Stimulated activated CD8-positive, alpha-beta memory T cell treated with anti-CD3 and anti-CD28 coated beads, Interleukin-7, amount 100 ng/mL, for 48 hours (primary cell): ENCODE results near the gene NSD1.
"Not testable (repeated sequence)": the region's sequence is repeated elsewhere in the genome, so short reads cannot be mapped to it uniquely, and the experiment has no call there.

Experiments
- DNase-seq, 2 donors: peaks; one replicate each; pipeline ENCODE4 v3.0.0-alpha.2; 2020; ENCODE audit warnings: low read depth in 1 of 2; ENCODE audit errors: extremely low read depth in 1 of 2

NSD1 gene

DNA sequence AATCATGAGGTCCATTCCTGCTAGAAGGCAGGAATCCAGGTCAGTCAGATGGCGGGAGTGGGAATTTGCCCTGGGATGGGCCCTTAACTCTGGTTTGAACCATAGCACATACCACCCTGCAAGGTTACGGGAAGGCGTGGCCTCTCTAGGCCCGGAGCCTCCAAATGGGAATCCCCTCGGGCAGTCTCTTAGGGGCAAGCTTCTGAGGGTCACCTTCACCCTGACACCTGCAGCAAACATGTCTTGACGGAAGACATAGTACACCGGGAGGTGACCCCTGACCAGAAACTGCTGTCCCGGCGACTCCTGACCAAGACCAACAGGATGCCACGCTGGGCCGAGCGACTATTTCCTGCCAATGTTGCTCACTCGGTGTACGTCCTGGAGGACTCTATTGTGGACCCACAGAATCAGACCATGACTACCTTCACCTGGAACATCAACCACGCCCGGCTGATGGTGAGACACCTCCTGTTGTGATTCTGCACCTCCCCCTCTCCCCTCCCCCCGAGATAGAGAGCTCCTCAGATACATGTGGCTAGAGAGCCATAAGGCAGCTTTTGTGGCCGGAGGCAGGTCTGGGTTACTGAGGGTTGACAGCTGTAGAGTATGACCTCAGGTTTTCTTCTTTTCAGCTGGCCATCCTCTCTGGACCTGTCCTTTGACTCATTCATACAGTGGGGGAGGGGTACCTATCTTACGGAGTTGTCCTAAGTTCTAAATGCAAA, 171.0 kb downstream of the NSD1 start:
- DNase-seq: no peak

DNA sequence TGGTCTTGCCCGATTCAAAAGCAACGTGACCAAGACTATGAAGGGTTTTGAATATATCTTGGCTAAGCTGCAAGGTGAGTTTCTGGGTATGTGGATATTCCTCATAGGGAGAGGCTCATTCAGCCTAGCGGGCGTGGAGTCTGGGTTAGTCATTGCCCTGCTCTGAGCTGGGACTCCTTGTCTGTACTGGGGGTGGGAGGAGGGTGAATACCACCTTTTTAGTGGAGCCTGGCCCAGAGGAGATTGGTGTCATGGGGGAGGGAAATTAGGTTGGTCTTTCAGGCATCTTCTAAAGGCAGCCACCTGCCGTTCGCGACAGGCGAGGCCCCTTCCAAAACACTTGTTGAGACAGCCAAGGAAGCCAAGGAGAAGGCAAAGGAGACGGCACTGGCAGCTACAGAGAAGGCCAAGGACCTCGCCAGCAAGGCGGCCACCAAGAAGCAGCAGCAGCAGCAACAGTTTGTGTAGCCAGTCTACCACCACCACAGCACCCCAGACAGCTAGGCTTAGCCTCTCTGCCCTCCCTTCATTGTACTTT, 172.6 kb downstream of the NSD1 start:
- not testable (repeated sequence) for DNase-seq

DNA sequence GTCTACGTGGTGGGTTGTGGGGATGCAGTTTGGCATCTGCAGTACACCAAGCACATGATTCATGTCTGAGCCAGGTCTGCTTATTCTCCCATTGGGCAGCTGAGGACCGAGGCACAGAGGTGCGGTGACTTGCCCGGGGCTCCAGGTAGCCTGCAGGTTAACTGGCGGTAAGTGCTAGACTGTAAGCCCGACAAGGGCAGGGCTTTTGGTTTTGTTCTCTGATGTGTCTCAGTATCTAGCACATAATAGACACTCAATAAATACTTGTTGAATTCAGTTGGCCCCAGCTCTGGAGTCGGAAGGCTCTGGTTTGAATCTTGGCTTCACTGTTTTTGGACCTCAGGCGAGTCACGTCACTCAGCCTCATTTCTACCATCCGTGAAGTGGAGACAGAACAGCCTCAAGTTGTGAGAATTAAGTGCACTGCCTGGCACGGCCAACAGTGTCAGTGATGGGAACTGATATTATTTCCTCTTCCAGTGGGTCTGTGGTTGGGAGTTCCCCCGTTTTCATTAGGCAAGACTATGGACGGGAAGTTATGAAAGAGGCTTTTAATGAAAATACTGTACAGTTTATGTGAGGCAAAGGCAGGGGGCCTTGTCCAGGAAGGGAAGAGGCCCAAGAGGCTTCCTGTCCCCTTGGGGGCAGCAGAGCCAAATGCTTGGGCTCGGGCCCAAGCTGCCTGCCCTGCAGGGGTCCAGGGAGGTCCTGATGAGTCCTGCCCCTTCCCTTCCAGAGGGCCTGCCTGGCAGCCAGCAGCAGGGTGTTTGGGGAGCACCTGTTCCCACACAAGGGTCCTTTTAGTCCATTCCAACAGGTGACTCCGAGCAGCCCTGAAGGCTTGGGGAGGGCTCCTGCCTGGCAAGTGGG, 173.3 kb downstream of the NSD1 start:
- no peak for DNase-seq

DNA sequence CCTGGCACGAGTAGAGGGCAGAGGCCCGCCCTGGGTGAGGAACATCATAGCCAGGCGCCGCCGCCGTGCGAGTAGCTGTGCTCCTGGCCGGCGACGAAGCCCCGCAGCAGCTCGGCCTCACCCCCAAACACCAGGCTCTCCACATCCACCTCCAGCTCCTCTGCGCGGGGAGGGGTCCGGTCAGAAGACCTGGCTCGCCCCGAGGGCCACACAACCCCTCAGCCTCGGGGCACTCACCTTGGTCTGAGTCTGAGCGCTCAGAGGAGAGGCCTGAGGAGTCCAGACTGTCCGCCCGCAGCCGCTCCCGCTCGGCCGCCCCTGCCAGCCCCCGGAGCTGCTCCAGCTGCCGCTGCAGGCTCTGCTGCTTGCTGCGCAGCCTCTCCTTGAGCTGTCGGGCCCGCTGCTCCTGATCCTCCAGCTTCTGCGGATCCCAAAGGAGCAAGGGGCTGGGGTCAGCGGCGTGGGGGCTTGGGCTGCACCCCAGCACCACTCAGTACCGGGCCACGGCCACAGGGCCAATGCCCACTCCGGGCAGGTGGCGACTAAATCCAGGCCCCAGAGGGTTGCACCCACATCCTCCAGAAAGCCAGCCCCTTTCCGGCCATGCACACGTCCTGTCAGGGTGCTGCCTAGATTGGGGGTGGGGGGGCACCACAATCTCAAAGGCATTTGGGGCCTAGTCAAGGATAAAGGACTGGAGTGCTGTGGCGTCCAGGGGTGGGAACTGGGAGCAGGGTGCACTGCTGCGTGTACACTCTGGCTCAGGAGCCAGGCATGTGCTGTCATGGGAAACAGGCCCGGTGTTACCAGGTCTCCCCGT, 174.2 kb downstream of the NSD1 start:
- no peak for DNase-seq

DNA sequence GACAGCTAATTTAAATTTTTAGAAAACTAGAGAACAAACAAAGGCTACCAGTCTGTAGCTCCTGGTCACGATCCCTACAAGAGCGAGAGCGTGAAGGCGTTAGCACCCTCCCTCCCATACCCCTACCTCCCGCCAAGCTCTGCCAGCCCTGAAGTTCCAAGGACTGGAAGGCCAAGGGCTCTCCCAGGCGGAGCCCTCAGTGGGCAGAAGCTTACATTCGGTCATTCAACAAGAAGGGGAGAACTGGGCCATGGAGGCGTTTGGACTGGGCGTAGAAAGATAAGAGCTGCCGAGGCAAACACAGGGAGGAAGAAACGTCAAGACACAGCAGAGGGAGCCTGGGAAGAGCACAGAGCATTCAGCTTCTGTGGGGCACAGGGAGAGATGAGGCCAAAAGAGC, 175.2 kb downstream of the NSD1 start:
- DNase-seq: no peak

DNA sequence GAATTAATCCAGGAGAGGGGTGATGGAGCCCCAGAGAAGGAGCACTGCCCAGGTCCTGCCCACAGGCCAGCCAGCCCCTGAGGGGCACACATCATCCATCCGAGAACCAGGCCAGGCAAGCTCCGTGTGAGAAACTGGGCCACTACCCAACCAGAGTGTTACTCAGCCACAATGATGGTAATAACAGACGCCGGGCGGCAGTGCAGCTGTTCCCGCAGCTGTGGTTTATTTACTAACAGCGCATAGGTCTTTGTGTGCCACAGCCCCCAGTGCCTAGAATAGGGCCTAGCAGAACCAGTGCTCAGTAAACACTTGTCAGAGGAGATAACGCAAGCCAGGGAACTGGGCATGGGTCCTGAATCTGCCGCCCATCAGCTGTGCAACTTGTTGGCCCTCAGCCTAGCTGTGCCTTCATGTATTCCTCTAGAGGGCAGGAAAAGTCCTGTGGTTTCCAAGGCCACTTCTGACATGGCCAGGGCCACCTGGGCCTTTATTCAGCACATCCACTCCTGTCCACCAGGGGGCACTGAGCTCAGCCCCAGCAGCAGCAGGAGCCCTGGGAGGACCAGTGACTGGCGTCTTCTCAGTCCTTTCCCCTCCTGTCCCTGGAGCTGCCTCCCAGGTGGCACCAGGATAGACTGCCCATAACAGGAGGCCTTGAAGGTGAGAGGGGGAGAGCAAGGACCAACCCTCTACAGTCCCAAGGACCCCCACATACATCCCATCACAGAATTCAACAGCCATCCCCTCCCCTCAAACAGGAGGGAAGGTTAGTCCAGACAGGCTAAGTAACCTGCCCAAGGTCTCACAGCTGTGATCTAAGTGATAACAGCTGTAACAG, 176.0 kb downstream of the NSD1 start:
- no peak for DNase-seq

DNA sequence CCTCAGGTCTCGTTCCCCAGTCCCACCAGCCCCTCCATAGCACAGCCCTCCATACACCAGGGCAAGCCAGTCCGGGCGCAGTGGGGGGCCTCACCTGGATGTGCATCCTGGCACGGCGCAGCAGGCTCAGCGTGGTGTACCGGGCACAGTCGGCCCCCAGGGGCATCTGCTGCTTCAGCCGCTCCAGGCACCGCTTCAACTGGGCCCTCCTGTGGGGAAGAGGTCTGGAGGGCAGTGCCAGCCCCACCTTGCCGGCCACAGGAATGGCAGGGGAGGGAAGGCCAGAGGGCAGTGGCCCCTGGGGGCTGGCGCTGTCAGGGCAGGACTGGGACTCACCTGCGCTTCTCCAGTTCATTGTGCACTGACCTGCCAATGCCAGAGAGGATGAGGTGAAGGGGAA, 176.8 kb downstream of the NSD1 start:
- no peak for DNase-seq

DNA sequence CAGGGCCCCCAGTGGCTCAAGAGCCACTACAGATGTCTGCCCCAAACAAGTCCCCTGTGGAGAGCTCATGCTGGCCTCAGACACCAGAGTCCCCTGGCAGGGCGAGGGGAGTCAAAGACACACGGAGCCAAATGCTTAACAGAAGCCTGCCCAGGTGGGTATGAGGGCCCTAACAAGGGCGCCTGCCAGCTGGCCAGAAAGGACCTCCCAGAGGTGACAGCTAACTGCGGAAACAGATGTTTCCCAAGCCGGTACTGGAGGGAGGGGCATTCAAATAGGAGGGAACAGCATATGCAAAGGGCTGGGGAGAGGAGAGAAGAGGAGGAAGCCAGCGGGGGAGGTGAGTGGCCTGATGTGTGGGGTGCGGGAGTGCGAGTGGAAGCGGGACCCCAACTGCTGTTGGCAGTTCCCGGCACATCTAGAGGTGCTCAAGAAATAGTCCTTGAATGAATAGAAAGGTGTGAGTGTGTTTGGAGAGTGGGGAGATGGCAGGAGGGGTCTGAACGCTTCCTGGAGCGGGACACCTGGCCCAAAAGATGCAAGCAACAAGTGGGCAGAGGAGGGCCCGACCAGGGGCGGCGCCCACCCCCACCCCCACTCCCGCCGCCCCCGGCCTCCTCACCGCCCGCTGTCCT, 177.3 kb downstream of the NSD1 start:
- DNase-seq: no peak

DNA sequence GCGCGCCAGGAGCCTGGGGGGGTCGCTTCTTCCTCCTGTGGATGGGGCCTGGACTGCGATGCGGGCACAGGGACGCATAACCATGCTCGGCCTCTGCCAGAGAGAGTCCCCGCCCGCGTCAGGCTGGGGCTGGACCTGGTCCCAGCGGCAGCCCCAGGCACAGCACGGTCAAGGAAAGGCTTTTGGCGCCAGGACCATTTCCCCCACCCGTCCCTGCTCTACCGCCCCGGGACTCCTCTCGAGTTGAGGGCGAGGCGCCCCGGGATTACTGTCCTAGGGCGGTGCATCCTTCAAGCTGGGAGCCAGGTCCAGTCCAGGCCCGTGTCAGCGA, 177.8 kb downstream of the NSD1 start:
- no peak for DNase-seq

DNA sequence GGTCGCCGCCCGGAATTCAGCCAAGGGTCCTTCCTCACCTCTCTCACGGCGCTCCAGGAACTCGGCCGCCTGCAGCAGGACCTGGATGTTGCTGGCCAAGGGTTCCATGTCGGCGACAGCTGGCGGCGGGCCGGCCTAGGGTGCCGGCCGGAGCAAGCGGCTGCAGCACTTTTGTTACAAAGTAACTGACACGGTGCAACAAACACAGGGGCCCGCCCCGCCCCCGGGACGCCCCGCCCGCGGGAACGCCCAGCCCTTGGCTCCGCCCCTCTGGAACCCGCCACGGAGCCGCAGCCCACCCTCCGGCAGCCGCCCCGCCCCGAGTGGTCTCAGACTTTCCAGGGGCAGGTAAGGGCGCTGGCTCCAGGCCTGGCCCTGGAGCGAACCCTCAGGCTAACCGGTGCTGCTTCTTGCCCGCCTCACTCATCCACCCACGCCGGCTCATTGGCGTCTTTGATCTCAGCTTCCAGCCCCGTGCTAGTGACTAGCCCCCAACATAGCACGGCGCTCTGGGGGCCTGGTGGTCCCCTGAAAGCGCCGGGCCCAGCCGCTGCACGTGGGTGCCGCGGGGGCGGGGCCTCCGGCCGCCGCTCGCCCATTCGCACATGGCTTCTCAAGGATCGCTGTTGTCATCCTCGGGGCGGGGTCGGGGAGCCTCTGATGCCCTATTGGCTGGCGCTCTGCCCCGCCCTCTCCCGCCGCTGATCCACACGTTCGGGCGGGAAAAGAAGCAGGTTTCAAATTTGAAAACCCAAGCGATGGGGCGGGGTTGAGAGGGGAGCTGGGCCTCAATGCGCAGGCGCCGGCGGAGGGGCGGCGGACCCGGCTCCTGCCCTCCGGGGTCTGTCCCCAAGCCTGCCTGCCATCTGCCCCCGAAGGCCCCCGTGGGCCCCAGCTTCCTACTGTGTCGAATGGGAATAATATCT, 178.4 kb downstream of the NSD1 start, which contains the start of gene MXD3:
Gene MXD3 (minus strand): TSS at position 176 of the 926 bp plus-strand sequence. CDS start 68 bp downstream, at position 108.
- peak; percentile 97 to 99 for DNase-seq

DNA sequence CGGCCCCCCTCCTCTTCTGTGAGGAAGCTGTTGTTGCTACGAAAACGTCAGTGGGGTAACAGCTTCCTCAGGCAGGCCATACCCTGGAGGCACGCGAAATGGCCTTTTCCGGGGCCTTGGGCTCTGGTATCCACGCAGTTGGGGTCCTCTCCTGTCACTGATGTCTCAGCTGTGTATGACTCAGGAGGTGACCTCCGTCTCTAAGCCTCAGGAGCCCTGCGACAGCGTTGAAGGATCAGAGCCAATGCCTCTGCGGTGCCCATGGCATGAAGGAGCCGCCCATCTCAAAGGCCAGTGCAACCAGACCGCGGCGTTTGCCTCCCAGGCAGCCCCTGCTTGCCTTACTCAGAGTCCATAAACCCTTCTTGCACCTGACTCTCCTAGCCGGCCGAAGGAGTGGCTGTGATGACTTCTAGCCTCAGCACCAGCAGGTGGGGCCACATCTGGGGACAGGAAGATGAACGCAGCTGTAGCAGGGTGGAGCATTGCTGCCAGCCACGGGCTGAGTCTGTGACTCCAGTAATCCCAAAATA, 179.1 kb downstream of the NSD1 start:
- peak in 1 of 2 donors; percentile 54 for DNase-seq

DNA sequence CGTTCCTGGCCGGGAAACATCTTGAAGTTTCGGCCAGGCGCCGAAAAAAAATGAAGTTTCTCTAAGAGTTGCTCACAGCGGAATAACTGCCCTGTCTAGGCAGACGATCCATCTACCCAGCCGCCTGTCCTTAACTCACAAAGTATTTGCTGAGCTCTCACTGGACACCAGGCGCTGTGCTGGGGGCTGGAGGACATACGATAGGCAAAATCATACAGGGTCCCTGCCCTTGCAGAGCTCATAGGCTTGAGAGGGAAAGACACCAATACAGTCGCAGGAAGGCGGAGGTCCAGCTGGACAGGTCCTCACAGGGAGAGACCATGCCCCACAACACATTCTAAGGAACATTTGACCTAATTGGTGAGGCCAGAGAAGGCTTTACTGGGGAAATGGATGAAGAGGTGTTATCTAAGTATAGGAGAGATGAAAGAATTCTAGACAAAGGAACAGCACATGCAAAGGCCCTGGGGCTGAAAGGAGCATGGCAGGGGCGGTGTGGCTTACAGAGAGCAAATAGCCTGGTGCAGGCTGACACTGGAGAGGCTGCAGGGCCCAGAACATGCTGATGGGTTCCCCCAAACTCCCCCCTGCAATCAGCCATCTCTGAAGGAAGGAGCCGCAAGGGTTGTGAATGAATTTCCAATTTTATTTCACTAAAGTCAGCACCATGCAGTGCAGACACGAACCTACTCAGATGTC, 180.1 kb downstream of the NSD1 start:
- DNase-seq: no peak

DNA sequence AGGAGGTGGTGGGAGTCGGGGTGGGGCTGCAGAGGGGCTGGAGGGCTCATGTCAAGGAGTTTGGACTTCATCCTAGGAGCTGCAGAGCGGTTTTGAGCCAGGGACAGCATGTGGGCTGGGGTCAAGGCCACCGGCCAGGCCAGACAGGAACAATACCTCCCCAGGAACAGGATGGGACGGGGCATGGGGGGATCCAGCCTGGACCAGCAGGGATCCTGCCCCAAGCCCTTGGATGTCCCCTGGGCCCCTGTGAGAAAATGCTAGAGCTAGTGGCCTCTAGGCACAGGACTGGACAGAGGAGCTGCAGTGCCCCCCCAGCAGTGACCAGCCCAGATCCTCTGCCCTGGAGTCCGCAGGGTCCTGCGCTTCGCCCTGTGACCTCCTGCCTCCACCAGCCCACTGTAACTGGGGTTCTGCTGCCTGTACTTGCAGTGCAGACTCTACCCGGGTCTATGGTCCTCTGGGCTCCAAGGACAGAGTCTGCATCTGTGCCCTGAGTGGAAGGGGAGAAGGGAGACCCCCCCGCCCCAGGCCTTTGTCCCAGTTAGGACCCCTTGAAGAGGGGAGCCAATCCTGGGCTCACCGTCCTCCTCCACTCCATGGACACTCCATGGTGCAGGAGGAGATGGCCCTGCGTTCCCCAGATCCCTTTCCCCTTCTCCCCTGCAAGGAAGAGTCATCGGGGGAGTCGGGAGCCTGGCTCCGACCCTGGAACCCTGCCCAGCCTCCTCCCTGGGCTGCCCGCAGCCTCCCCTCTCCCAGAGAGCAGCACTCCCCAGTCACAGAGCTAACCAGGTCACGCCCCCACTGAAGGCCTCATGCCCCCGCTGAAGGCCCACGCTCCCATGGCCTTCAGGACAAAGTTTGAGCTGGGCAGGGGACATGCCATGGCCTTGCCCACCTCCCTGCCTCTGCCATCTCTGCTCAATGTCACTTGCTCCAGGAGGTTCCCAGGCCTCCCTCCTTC, 181.1 kb downstream of the NSD1 start:
- no peak for DNase-seq

DNA sequence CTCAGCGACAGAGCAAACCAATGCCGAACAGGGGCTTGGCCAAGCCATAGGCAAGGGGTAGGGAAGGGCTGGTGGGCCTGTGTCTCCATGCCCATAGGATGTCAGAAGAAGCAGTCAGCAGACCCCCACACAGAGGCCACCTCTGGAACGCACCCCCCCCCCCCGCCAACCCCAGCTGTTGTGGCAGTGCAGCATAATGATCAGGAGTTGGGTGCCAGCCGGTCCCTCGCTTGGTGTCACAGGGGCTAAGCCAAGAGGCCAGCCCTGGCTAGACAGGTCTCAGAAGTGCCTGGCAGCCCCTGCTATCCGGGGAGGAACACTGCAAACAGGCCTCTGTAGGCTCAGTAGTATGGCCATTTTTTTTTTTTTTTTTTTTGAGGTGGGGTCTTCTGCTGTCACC, 181.8 kb downstream of the NSD1 start:
- DNase-seq: no peak

DNA sequence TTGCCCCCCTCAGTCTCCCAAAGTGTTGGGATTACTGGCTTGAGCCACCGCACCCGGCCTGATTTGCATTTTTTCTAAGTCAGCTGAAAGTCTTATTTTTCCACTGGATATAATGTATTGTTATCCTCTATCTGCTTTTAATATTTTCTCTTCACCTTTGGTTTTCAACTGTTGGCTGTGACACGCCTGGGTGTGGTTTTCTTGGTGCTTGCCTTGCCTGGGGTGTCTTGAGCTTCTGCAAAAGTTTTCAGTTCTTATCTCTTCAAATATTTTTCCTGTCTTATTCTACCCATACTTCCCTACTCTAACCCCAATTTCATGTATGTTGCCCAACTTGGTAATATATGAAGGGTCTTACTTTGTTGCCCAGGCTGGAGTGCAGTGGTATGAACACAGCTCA, 182.4 kb downstream of the NSD1 start:
- DNase-seq: no peak

DNA sequence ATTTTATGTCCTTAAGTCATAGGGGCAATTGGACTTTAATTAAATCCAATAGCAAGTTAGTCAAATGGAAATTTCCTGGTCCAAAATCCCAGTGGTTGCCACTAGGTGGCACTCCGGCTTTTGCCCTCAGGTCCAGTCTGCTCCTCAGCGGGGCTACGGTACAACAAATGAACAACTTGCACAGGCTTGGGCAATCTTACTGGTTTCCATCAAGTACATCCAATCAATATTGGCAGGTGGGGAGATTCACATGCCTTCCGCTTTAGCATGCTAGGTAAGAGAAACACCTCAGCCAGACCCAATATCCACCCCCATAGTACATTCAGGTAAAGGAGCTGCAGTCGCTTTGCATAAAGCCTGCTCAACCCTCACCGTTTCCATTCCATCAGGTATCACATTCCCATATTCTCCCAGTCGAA, 184.4 kb downstream of the NSD1 start:
- peak; percentile 50 to 67 for DNase-seq
